PC-9 (cell line): ENCODE measurements around the gene ING1. TPM values are rescaled to one million over a fixed set of nuclear protein-coding genes. Genes with fewer than 3 reads are reported as not detected.
A peak's percentile ranks its signal among the peaks of the same experiment; 100 is the strongest.

Experiments used
- BruUV-seq: library from RNA; stranded (reverse); fragments of 400-500 nt; replicated peaks from 2 replicates; lab custom pipeline; 2021; lab: Mats Ljungman, UMichigan
- CTCF ChIA-PET: fragments of 300-600 bp; sonication (Branson Sonifier 250); formaldehyde crosslinking; loops from one replicate; lab custom pipeline; 2022; ENCODE audit warnings: antibody characterized with exemption; lab: Charles Lee
- POLR2A ChIA-PET: fragments of 300-600 bp; sonication (Branson Sonifier 250); formaldehyde crosslinking; loops from one replicate; lab custom pipeline; 2022; ENCODE audit warnings: antibody characterized with exemption; ENCODE audit not compliant: unreplicated experiment; lab: Charles Lee
- DNase-seq, 2 experiments: peaks; one replicate each; pipeline versions ENCODE4 v3.0.0 to v3.0.0-alpha.2; 2015 to 2022; ENCODE audit warnings: mixed read lengths in 1 of 2
- H2AFZ ChIP-seq: fragments of 200-600 bp; sonication (generic); 2 replicates; pipeline ENCODE4 v1.8.1; 2017; ENCODE audit warnings: antibody characterized with exemption
- H3F3A ChIP-seq: fragments of 200-600 bp; sonication (generic); 2 replicates; pipeline ENCODE4 v1.8.1; 2017; ENCODE audit warnings: antibody characterized with exemption, mild to moderate bottlenecking, low read depth; ENCODE audit not compliant: insufficient read depth
- H3K27ac ChIP-seq: fragments of 200-600 bp; sonication (generic); 2 replicates; pipeline ENCODE4 v1.6.1; 2016; ENCODE audit warnings: mixed run types
- H3K27me3 ChIP-seq: fragments of 200-600 bp; sonication (generic); 2 replicates; pipeline ENCODE4 v1.6.1; 2016; ENCODE audit warnings: low read depth, mixed run types; ENCODE audit not compliant: insufficient read depth
- H3K36me3 ChIP-seq: fragments of 200-600 bp; sonication (generic); 2 replicates; pipeline ENCODE4 v1.6.1; 2016; ENCODE audit warnings: low read depth, mixed run types
- H3K4me1 ChIP-seq: fragments of 200-600 bp; sonication (generic); replicated peaks from 2 replicates; pipeline ENCODE4 v1.6.1; 2016; ENCODE audit warnings: mixed run types; ENCODE audit not compliant: insufficient read depth
- H3K4me2 ChIP-seq: fragments of 200-600 bp; sonication (generic); 2 replicates; pipeline ENCODE4 v1.6.1; 2017; ENCODE audit warnings: mixed run types
- H3K4me3 ChIP-seq: fragments of 200-600 bp; sonication (generic); 2 replicates; pipeline ENCODE4 v1.6.1; 2016; ENCODE audit warnings: mixed run types
- H3K79me2 ChIP-seq: fragments of 200-600 bp; sonication (generic); 2 replicates; pipeline ENCODE4 v1.6.1; 2017; ENCODE audit warnings: low read depth, mixed run types
- H3K9me2 ChIP-seq: fragments of 200-600 bp; sonication (generic); 2 replicates; pipeline ENCODE4 v1.8.1; 2017; ENCODE audit warnings: mild to moderate bottlenecking; ENCODE audit not compliant: insufficient read depth
- H3K9me3 ChIP-seq: fragments of 200-600 bp; sonication (generic); 2 replicates; pipeline ENCODE4 v1.8.1; 2016; ENCODE audit warnings: low read depth; ENCODE audit not compliant: insufficient read depth
- H4K20me1 ChIP-seq: fragments of 200-600 bp; sonication (generic); 2 replicates; pipeline ENCODE4 v1.8.1; 2017; ENCODE audit not compliant: insufficient read depth
- CTCF ChIP-seq: fragments of 200-600 bp; sonication (generic); conservative IDR thresholded peaks from 2 replicates; pipeline ENCODE4 v1.6.1; 2017; ENCODE audit warnings: mixed run types, antibody characterized with exemption, mild to moderate bottlenecking, moderate library complexity
- EZH2 ChIP-seq: fragments of 200-600 bp; sonication (generic); IDR thresholded peaks from 2 replicates; pipeline ENCODE4 v1.8.0; 2017; ENCODE audit warnings: antibody characterized with exemption, low read depth
- intact Hi-C: fragments of 100-400 bp; cut with micrococcal nuclease; formaldehyde crosslinking; loops from one replicate; pipeline ENCODE4 v1.10.0; 2022; ENCODE audit not compliant: unreplicated experiment
- total RNA-seq: library from RNA; stranded (reverse); gene quantifications from 2 replicates; pipeline ENCODE4 v1.2.3, GENCODE V29; 2021

The ING1 gene
- total RNA-seq, 1 experiment from 2014 or later: 21.2 TPM

- H3K79me2 ChIP-seq: peaks cover 40% of the 10 kb centered on the region
- H3K9me2 ChIP-seq: no peaks in the 10 kb centered on the region
- intact Hi-C loops: no loop called here
- no peak overlapping the region for H3K27ac ChIP-seq
- no peaks in the 10 kb centered on the region for H3K27me3 ChIP-seq
- BruUV-seq: no TSS peak
- H3K9me3 ChIP-seq: no peaks in the 10 kb centered on the region
- DNase-seq: no peak
- H3K4me3 ChIP-seq: no peak overlapping the region
- CTCF ChIA-PET: no interaction called here
- peaks cover 11% of the 10 kb centered on the region; the same call in 1 of the 2 replicates for H3K36me3 ChIP-seq
- peak overlapping the region; percentile 8; the same call in 1 of the 2 replicates for H3K4me2 ChIP-seq
- peaks cover 22% of the 10 kb centered on the region for H3K4me1 ChIP-seq
- H4K20me1 ChIP-seq: peaks cover 5% of the 10 kb centered on the region
- TF ChIP-seq EZH2 (no peak), CTCF (no peak)
- H3F3A ChIP-seq: peaks cover 22% of the 10 kb centered on the region
- POLR2A ChIA-PET: no interaction called here
- no peak overlapping the region for H2AFZ ChIP-seq
These were observed 10.6 kb upstream of the ING1 start for GRCh38 chr13:110702591-110703526.

GRCh38 chr13:110705356-110705825 is 8.1 kb upstream of the ING1 start:
- TSS peak; percentile 75 for BruUV-seq
- Histone ChIP-seq H2AFZ (peak overlapping the region; percentile 75), H3K27me3 (no peaks in the 10 kb centered on the region), H3K9me2 (no peaks in the 10 kb centered on the region), H3K27ac (peak overlapping the region; percentile 93), H3K79me2 (peaks cover 40% of the 10 kb centered on the region), H3K9me3 (no peaks in the 10 kb centered on the region), H3K36me3 (0 out of 2 replicates have a peak, but pooled peaks cover 4% of the 10 kb centered on the region), H4K20me1 (peaks cover 5% of the 10 kb centered on the region), H3F3A (peaks cover 28% of the 10 kb centered on the region), H3K4me1 (peaks cover 22% of the 10 kb centered on the region), H3K4me2 (peak overlapping the region; percentile 98), H3K4me3 (peak overlapping the region; percentile 82)
- POLR2A ChIA-PET: no interaction called here
- TF ChIP-seq CTCF: no peak
- no peak for TF ChIP-seq EZH2
- no peak for DNase-seq
- intact Hi-C loops: loop anchor here (5.0 kb wide), 1 partner anchor 248 kb away; no protein-coding TSS in a partner anchor
- CTCF ChIA-PET: no interaction called here

- POLR2A ChIA-PET: interaction anchor here (0.6 to 0.7 kb wide), 3 partner anchors 9 to 250 kb away, joined by 3 to 7 read pairs (median 3); no protein-coding TSS in a partner anchor
- H3K4me3 ChIP-seq: peak within 1 kb of the TSS; percentile 82
- peak; percentile 95 to 96 for DNase-seq
- H3K4me1 ChIP-seq: peaks cover 29% of the 10 kb centered on the region
- intact Hi-C loops: loop anchor here (1.0 to 5.0 kb wide), 2 partner anchors 180 to 249 kb away; no protein-coding TSS in a partner anchor
- peak within 1 kb of the TSS; percentile 75 for H2AFZ ChIP-seq
- CTCF ChIA-PET: no interaction called here
- H3F3A ChIP-seq: peaks cover 31% of the 10 kb centered on the region
- BruUV-seq: no TSS peak
- peak within 1 kb of the TSS; percentile 98 for H3K4me2 ChIP-seq
- H4K20me1 ChIP-seq: peaks cover 5% of the 10 kb centered on the region
- H3K9me3 ChIP-seq: no peaks in the 10 kb centered on the region
- 0 out of 2 replicates have a peak, but pooled peaks cover 4% of the 10 kb centered on the region for H3K36me3 ChIP-seq
- H3K27ac ChIP-seq: peak within 1 kb of the TSS; percentile 93
- no peaks in the 10 kb centered on the region for H3K27me3 ChIP-seq
- no peaks in the 10 kb centered on the region for H3K9me2 ChIP-seq
- H3K79me2 ChIP-seq: peaks cover 41% of the 10 kb centered on the region
- TF ChIP-seq CTCF (no peak), EZH2 (no peak)
These were observed 7.5 kb upstream of the ING1 start, which contains the start of gene CARS2 for GRCh38 chr13:110705826-110706569. Gene CARS2, minus strand, starts transcription at chr13:110706116. Its CDS starts 23 bp downstream, at chr13:110706093.
